ENCODE results near the gene SERINC2.
"Not testable (repeated sequence)": the region's sequence is repeated elsewhere in the genome, so short reads cannot be mapped to it uniquely, and the experiment has no call there.

SERINC2 gene

DNA sequence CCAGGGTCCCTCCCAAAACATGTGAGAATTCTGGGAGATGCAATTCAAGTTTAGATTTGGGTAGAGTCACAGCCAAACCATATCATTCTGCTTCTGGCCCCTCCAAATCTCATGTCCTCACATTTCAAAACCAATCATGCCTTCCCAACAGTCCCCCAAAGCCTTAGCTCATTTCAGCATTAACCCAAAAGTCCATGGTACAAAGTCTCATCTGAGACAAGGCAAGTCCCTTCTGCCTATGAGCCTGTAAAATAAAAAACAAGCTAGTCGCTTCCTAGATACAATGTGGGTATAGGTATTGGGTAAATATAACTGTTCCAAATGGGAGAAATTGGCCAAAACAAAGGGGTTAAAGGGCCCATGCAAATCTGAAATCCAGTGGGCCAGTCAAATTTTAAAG lies 59.7 kb downstream of the SERINC2 start:
- DNase-seq, result not testable (repeated sequence)

- DNase-seq, result not testable (repeated sequence)
Observed at GRCh38 chr1:31473508-31473907, 60.5 kb downstream of the SERINC2 start.

GRCh38 chr1:31474567-31474966 lies 61.6 kb downstream of the SERINC2 start:
- not testable (repeated sequence) for DNase-seq

DNA sequence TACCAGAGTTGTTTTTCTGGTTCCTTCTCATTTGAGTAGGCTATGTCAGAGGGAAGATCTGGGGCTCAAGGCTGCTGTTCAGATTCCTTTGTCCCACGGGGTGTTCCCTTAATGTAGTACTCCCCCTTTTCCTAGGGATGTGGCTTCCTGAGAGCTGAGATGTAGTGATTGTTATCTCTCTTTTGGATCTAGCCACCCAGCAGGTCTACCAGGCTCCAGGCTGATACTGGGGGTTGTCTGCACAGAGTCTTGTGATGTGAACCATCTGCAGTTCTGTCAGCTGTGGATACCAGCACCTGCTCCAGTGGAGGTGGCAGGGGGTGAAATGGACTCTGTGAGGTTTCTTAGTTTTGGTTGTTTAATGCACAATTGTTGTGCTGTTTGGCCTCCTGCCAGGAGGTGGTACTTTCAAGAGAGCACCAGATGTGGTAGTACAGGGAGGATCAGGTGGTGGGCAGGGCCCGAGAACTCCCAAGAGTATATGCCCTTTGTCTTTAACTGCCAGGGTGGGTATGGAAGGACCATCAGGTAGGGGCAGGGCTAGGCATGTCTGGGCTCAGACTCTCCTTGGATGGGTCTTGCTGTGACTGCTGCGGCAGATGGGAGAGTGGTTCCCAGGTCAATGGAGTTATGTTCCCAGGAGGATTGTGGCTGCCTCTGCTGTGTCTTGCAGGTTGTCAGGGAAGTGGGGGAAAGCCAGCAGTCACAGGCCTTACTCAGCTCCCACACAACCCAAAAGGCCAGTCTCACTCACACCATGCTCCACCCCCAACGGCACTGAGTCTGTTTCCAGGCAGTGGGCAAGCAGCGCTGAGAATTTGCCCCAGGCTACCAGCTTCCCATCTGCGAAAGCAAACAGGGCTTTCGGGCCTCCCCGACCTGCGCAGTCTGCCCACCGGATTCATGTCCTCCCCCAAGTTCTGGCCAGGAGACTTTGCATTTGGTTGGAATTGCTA lies 64.2 kb downstream of the SERINC2 start:
- DNase-seq, result peak in 1 of 2 donors; percentile 64

- DNase-seq, result no peak
Observed at GRCh38 chr1:31478167-31478566, 65.2 kb downstream of the SERINC2 start.

DNA sequence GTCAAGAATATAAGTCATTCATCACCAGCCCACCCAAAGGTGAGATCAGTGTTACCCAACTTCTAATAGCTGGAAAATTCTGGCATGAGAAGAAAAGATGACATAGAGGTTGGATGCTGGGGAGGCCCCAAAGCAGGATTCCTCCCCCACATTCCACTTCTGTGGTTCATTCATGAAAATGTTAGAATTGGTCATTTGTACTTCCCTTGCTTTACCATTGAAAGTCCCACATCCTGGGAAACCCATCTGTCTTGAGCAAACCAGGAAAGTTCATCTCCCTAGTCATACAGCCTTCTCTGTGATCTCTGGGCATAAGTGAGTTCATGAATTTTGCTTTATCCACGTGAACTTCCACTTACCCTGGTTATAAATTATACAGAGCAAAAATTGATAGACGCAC lies 66.8 kb downstream of the SERINC2 start:
- peak in 1 of 2 donors; percentile 12 for DNase-seq

DNA sequence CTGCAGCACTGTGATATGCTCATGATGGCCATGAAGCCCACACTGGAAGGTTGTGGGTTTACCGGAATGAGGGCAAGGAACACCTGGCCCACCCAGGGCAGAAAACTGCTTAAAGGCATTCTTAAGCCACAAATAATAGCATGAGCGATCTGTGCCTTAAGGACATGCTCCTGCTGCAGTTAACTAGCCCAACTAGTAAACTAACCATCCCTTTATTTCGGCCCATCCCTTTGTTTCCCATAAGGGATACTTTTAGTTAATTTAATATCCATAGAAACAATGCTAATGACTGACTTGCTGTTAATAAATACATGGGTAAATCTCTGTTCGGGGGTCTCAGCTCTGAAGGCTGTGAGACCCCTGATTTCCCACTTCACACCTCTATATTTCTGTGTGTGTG lies 67.4 kb downstream of the SERINC2 start:
- not testable (repeated sequence) for DNase-seq

GRCh38 chr1:31482482-31483011 lies 69.5 kb downstream of the SERINC2 start:
- peak in 1 of 2 donors; percentile 36 for DNase-seq

GRCh38 chr1:31483012-31483946 lies 70.3 kb downstream of the SERINC2 start:
- DNase-seq, result peak; percentile 97 to 99
